ENCODE results near the gene CLEC4G. TPM values are rescaled to one million over a fixed set of nuclear protein-coding genes. Genes with fewer than 3 reads are reported as not detected.

The CLEC4G gene
- total RNA-seq, 4 donors from 2014 or later = 0.49 to 3.9 TPM; not detected in 2

GRCh38 chr19:7704280-7705060 is 27.4 kb downstream of the CLEC4G start:
- 78% methylated on average over 6 of the region's 6 CpGs for WGBS
- TF ChIP-seq POLR2AphosphoS5 (IDR thresholded peaks at IDR 0.05) (no peak), EP300 (IDR thresholded peaks at IDR 0.05) (no peak), POLR2A (IDR thresholded peaks at IDR 0.05) (no peak), CTCF (IDR thresholded peaks at IDR 0.05) (no peak)
- Histone ChIP-seq H3K4me1 (peaks cover 3% of the 10 kb centered on the region), H3K4me3 (no peak overlapping the region), H3K36me3 (no peaks in the 10 kb centered on the region), H3K9me3 (no peaks in the 10 kb centered on the region), H3K27ac (no peak overlapping the region), H3K27me3 (peaks cover 22% of the 10 kb centered on the region)
- DNase-seq (ENCODE audit: low spot score in 2 of 2) = no peak

- Histone ChIP-seq H3K36me3 (no peaks in the 10 kb centered on the region), H3K27me3 (peaks cover 32% of the 10 kb centered on the region)
- TF ChIP-seq EP300 (IDR thresholded peaks at IDR 0.05) = no peak
- TF ChIP-seq POLR2A (IDR thresholded peaks at IDR 0.05) = no peak
- TF ChIP-seq POLR2AphosphoS5 (IDR thresholded peaks at IDR 0.05) = no peak
- no peak for TF ChIP-seq CTCF (IDR thresholded peaks at IDR 0.05)
Measured at GRCh38 chr19:7703332-7703731, 28.6 kb downstream of the CLEC4G start.

GRCh38 chr19:7701654-7702457 is 30.1 kb downstream of the CLEC4G start, which contains the start of gene FCER2:
TSS of gene FCER2 (minus strand) at chr19:7702131. CDS start at chr19:7699760, 2,371 bp downstream.
- H3K9me3 ChIP-seq = no peaks in the 10 kb centered on the region
- peaks cover 47% of the 10 kb centered on the region for H3K27me3 ChIP-seq
- no peak for TF ChIP-seq CTCF (IDR thresholded peaks at IDR 0.05)
- no peak for TF ChIP-seq POLR2A (IDR thresholded peaks at IDR 0.05)
- TF ChIP-seq POLR2AphosphoS5 (IDR thresholded peaks at IDR 0.05) = no peak
- no peak for TF ChIP-seq EP300 (IDR thresholded peaks at IDR 0.05)
- DNase-seq (ENCODE audit: low spot score in 2 of 2) = no peak
- no peak within 1 kb of the TSS for H3K4me3 ChIP-seq
- no peak within 1 kb of the TSS for H3K27ac ChIP-seq
- no peaks in the 10 kb centered on the region for H3K36me3 ChIP-seq
- 63% methylated on average over 20 of the region's 20 CpGs for WGBS
- H3K4me1 ChIP-seq = peaks cover 3% of the 10 kb centered on the region

More at GRCh38 chr19:7703332-7703731, 28.6 kb downstream of the CLEC4G start:
- no peak for DNase-seq (ENCODE audit: low spot score in 2 of 2)
- no peaks in the 10 kb centered on the region for H3K9me3 ChIP-seq
- WGBS = 70% methylated on average over 8 of the region's 8 CpGs
- no peak overlapping the region for H3K27ac ChIP-seq
- H3K4me3 ChIP-seq = no peak overlapping the region
- peaks cover 3% of the 10 kb centered on the region for H3K4me1 ChIP-seq

- no peak for TF ChIP-seq POLR2AphosphoS5 (IDR thresholded peaks at IDR 0.05)
- no peak for TF ChIP-seq EP300 (IDR thresholded peaks at IDR 0.05)
- TF ChIP-seq CTCF (IDR thresholded peaks at IDR 0.05) = no peak
- TF ChIP-seq POLR2A (IDR thresholded peaks at IDR 0.05) = no peak
- Histone ChIP-seq H3K27ac (no peak overlapping the region), H3K9me3 (no peaks in the 10 kb centered on the region), H3K4me3 (no peak overlapping the region), H3K4me1 (peaks cover under 1% of the 10 kb centered on the region), H3K36me3 (no peaks in the 10 kb centered on the region), H3K27me3 (peaks cover 53% of the 10 kb centered on the region)
- DNase-seq (ENCODE audit: low spot score in 2 of 2) = no peak
- 100% methylated on average over 1 of the region's 12 CpGs for WGBS
Measured at GRCh38 chr19:7701049-7701653, 30.8 kb downstream of the CLEC4G start.
